OCI-LY1 (cell line): ENCODE data around the gene ALG8.
"Not testable (repeated sequence)": the region's sequence is repeated elsewhere in the genome, so short reads cannot be mapped to it uniquely, and the experiment has no call there.

ENCODE experiments used
- H2AFZ ChIP-seq: fragments of 200-600 bp; sonication (generic), shearing (Covaris generic); 2 replicates; pipeline ENCODE4 v1.6.0; 2014; ENCODE audit warnings: antibody characterized with exemption, mild to moderate bottlenecking, low read length
- H3F3A ChIP-seq: fragments of 200-600 bp; sonication (generic), shearing (Covaris generic); 2 replicates; pipeline ENCODE4 v1.6.0; 2014; ENCODE audit warnings: mild to moderate bottlenecking, antibody characterized with exemption, low read length, moderate library complexity; ENCODE audit not compliant: insufficient read depth
- H3K27ac ChIP-seq: fragments of 200-600 bp; sonication (generic); 2 replicates; pipeline ENCODE4 v1.5.1; 2014; ENCODE audit warnings: low read length, mixed run types, mild to moderate bottlenecking, low read depth; ENCODE audit not compliant: poor library complexity, severe bottlenecking
- H3K27me3 ChIP-seq: fragments of 200-600 bp; sonication (generic); 2 replicates; pipeline ENCODE4 v1.6.0; 2014; ENCODE audit warnings: antibody characterized with exemption, mild to moderate bottlenecking, low read length, moderate library complexity; ENCODE audit not compliant: insufficient read depth
- H3K36me3 ChIP-seq: fragments of 200-600 bp; sonication (generic); 2 replicates; pipeline ENCODE4 v1.6.1; 2014; ENCODE audit warnings: mild to moderate bottlenecking, antibody characterized with exemption, low read length, moderate library complexity, mixed read lengths; ENCODE audit not compliant: insufficient read depth
- H3K4me1 ChIP-seq: fragments of 200-600 bp; sonication (generic); 2 replicates; pipeline ENCODE4 v1.5.1; 2014; ENCODE audit warnings: mild to moderate bottlenecking, low read length, moderate library complexity; ENCODE audit not compliant: insufficient read depth, severe bottlenecking
- H3K4me2 ChIP-seq: fragments of 200-600 bp; sonication (generic), shearing (Covaris generic); 2 replicates; pipeline ENCODE4 v1.6.1; 2014; ENCODE audit warnings: low read length
- H3K4me3 ChIP-seq: fragments of 200-600 bp; sonication (generic); 2 replicates; pipeline ENCODE4 v1.5.1; 2014; ENCODE audit warnings: low read length, low read depth, mild to moderate bottlenecking, mixed read lengths; ENCODE audit not compliant: poor library complexity, severe bottlenecking
- H3K79me2 ChIP-seq: fragments of 200-600 bp; shearing (Covaris generic); 2 replicates; pipeline ENCODE4 v1.6.1; 2016; ENCODE audit warnings: mixed run types, low read length, mixed read lengths; ENCODE audit not compliant: insufficient read depth
- H3K9ac ChIP-seq: fragments of 200-600 bp; sonication (generic), shearing (Covaris generic); 2 replicates; pipeline ENCODE4 v1.6.1; 2014; ENCODE audit warnings: mild to moderate bottlenecking, low read length, mixed read lengths
- H3K9me2 ChIP-seq: fragments of 200-600 bp; sonication (generic), shearing (Covaris generic); 2 replicates; pipeline ENCODE4 v1.6.1; 2014; ENCODE audit warnings: low read depth, mild to moderate bottlenecking, low read length, mixed read lengths
- H3K9me3 ChIP-seq: fragments of 200-600 bp; shearing (Covaris generic); 2 replicates; pipeline ENCODE4 v1.6.1; 2014; ENCODE audit warnings: low read length, mixed read lengths
- H4K20me1 ChIP-seq: fragments of 200-600 bp; sonication (generic), shearing (Covaris generic); 2 replicates; pipeline ENCODE4 v1.6.0; 2016; ENCODE audit warnings: mild to moderate bottlenecking, low read length; ENCODE audit not compliant: insufficient read depth
- EZH2 ChIP-seq: fragments of 200-600 bp; sonication (generic), shearing (Covaris generic); IDR thresholded peaks from 2 replicates; pipeline ENCODE4 v1.8.0; 2017; ENCODE audit warnings: borderline replicate concordance, mixed run types, mild to moderate bottlenecking, antibody characterized with exemption, low read length, moderate library complexity, mixed read lengths
- TF ChIP-seq, protein P1 (sequence below): fragments of 200-600 bp; sonication (generic), shearing (Covaris generic); IDR thresholded peaks from 2 replicates; pipeline ENCODE4 v1.5.1; 2017; ENCODE audit warnings: mild to moderate bottlenecking, antibody characterized with exemption, low read length, moderate library complexity, mixed read lengths

Gene ALG8

GRCh38 chr11:78085972-78086371 is 53.5 kb downstream of the ALG8 start:
- no peaks in the 10 kb centered on the region for H3F3A ChIP-seq
- H4K20me1 ChIP-seq, result no peaks in the 10 kb centered on the region
- H3K27me3 ChIP-seq, result no peaks in the 10 kb centered on the region
- H3K4me1 ChIP-seq, result no peaks in the 10 kb centered on the region
- no peaks in the 10 kb centered on the region for H3K9me2 ChIP-seq
- H3K79me2 ChIP-seq, result no peaks in the 10 kb centered on the region
- no peak overlapping the region for H3K27ac ChIP-seq
- H3K36me3 ChIP-seq, result no peaks in the 10 kb centered on the region
- H3K9me3 ChIP-seq, result peaks cover 3% of the 10 kb centered on the region; the same call in 1 of the 2 replicates
- H3K4me3 ChIP-seq, result no peak overlapping the region
- H2AFZ ChIP-seq, result no peak overlapping the region
- H3K4me2 ChIP-seq, result no peak overlapping the region
- no peak overlapping the region for H3K9ac ChIP-seq
- TF ChIP-seq EZH2, result no peak
- TF ChIP-seq, protein P1, sequence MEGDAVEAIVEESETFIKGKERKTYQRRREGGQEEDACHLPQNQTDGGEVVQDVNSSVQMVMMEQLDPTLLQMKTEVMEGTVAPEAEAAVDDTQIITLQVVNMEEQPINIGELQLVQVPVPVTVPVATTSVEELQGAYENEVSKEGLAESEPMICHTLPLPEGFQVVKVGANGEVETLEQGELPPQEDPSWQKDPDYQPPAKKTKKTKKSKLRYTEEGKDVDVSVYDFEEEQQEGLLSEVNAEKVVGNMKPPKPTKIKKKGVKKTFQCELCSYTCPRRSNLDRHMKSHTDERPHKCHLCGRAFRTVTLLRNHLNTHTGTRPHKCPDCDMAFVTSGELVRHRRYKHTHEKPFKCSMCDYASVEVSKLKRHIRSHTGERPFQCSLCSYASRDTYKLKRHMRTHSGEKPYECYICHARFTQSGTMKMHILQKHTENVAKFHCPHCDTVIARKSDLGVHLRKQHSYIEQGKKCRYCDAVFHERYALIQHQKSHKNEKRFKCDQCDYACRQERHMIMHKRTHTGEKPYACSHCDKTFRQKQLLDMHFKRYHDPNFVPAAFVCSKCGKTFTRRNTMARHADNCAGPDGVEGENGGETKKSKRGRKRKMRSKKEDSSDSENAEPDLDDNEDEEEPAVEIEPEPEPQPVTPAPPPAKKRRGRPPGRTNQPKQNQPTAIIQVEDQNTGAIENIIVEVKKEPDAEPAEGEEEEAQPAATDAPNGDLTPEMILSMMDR, result no peak

GRCh38 chr11:78084506-78084905 is 54.9 kb downstream of the ALG8 start:
- not testable (repeated sequence) for H3K27me3 ChIP-seq, H3K79me2 ChIP-seq, H3K9ac ChIP-seq, H3K9me3 ChIP-seq, H3K4me1 ChIP-seq, H4K20me1 ChIP-seq, H2AFZ ChIP-seq, H3F3A ChIP-seq, H3K27ac ChIP-seq, H3K9me2 ChIP-seq, H3K4me3 ChIP-seq, H3K4me2 ChIP-seq, H3K36me3 ChIP-seq

GRCh38 chr11:78083021-78083420 is 56.4 kb downstream of the ALG8 start:
- no peaks in the 10 kb centered on the region for H3K36me3 ChIP-seq

GRCh38 chr11:78082146-78082545 is 57.3 kb downstream of the ALG8 start:
- Histone ChIP-seq H3F3A (no peaks in the 10 kb centered on the region), H3K27me3 (no peaks in the 10 kb centered on the region), H3K9me2 (no peaks in the 10 kb centered on the region), H3K36me3 (peaks cover 6% of the 10 kb centered on the region; the same call in 1 of the 2 replicates), H3K9me3 (peaks cover 3% of the 10 kb centered on the region; the same call in 1 of the 2 replicates), H3K4me1 (peaks cover 24% of the 10 kb centered on the region), H3K4me3 (no peak overlapping the region), H2AFZ (no peak overlapping the region), H3K79me2 (peaks cover 24% of the 10 kb centered on the region), H4K20me1 (no peaks in the 10 kb centered on the region), H3K4me2 (no peak overlapping the region), H3K27ac (no peak overlapping the region), H3K9ac (no peak overlapping the region)
- TF ChIP-seq EZH2, result no peak
- TF ChIP-seq, protein P1, result no peak

More at GRCh38 chr11:78083021-78083420, 56.4 kb downstream of the ALG8 start:
- Histone ChIP-seq H3K27ac (no peak overlapping the region), H3K9me3 (peaks cover 3% of the 10 kb centered on the region; the same call in 1 of the 2 replicates), H2AFZ (no peak overlapping the region), H3K9ac (no peak overlapping the region), H3K4me3 (no peak overlapping the region), H3K4me1 (peaks cover 16% of the 10 kb centered on the region), H3F3A (no peaks in the 10 kb centered on the region), H3K27me3 (no peaks in the 10 kb centered on the region), H3K4me2 (no peak overlapping the region), H3K79me2 (peaks cover 15% of the 10 kb centered on the region), H3K9me2 (no peaks in the 10 kb centered on the region), H4K20me1 (no peaks in the 10 kb centered on the region)
- no peak for TF ChIP-seq EZH2
- TF ChIP-seq, protein P1, result no peak
